HepG2 (cell line): ENCODE data around the gene SSNA1. TPM values are rescaled to one million over a fixed set of nuclear protein-coding genes. Genes with fewer than 3 reads are reported as not detected.

Source experiments
- ARID3A ChIP-seq: IDR thresholded peaks from 2 replicates; pipeline ENCODE4 v1.6.1; 2012; ENCODE audit warnings: low read depth, low read length, improper control_type of control experiment
- GZF1 ChIP-seq: sonication (generic); formaldehyde crosslinking; IDR thresholded peaks from 2 replicates; pipeline ENCODE4 v1.5.1; 2020; ENCODE audit warnings: mild to moderate bottlenecking, missing genetic modification reagents
- HNF4A ChIP-seq: sonication (generic); formaldehyde crosslinking; IDR thresholded peaks from 2 replicates; pipeline ENCODE4 v1.4.0; 2020; ENCODE audit warnings: missing genetic modification reagents
- HOMEZ ChIP-seq: IDR thresholded peaks from 2 replicates; pipeline ENCODE4 v1.6.1; 2016; ENCODE audit warnings: low read depth
- HOXA7 ChIP-seq: sonication (generic); formaldehyde crosslinking; IDR thresholded peaks from 2 replicates; pipeline ENCODE4 v1.8.1; 2022; ENCODE audit warnings: mild to moderate bottlenecking, missing genetic modification reagents, moderate library complexity
- KLF11 ChIP-seq: IDR thresholded peaks from 2 replicates; pipeline ENCODE4 v1.6.1; 2016; ENCODE audit warnings: missing compliant biosample characterization
- MAX ChIP-seq: IDR thresholded peaks from 2 replicates; pipeline ENCODE4 v1.6.1; 2012; ENCODE audit warnings: inconsistent platforms
- MBD4 ChIP-seq: IDR thresholded peaks from 2 replicates; pipeline ENCODE4 v1.6.1; 2012; ENCODE audit warnings: low read length, inconsistent platforms, borderline replicate concordance
- MLXIP ChIP-seq: sonication (generic); formaldehyde crosslinking; IDR thresholded peaks from 2 replicates; pipeline ENCODE4 v1.9.0; 2021; ENCODE audit warnings: missing genetic modification reagents, borderline replicate concordance
- PAX8 ChIP-seq: sonication (generic); formaldehyde crosslinking; IDR thresholded peaks from 2 replicates; pipeline ENCODE4 v1.8.0; 2022; ENCODE audit warnings: mild to moderate bottlenecking, missing genetic modification reagents, borderline replicate concordance
- PHF5A ChIP-seq: IDR thresholded peaks from one replicate; pipeline ENCODE4 v1.6.1; 2018; ENCODE audit warnings: low read depth, missing genetic modification reagents; ENCODE audit not compliant: unreplicated experiment
- SIN3A ChIP-seq: IDR thresholded peaks from 2 replicates; pipeline ENCODE4 v1.6.1; 2011; ENCODE audit warnings: low read depth, mild to moderate bottlenecking, control low read depth, low read length, borderline replicate concordance
- SMC3 ChIP-seq: IDR thresholded peaks from 2 replicates; pipeline ENCODE4 v1.6.1; 2011; ENCODE audit warnings: low read length, improper control_type of control experiment
- TARDBP ChIP-seq: sonication (generic); formaldehyde crosslinking; IDR thresholded peaks from 2 replicates; pipeline ENCODE4 v1.8.0; 2022; ENCODE audit warnings: mild to moderate bottlenecking, missing genetic modification reagents
- ZBTB37 ChIP-seq: sonication (generic); formaldehyde crosslinking; IDR thresholded peaks from 2 replicates; pipeline ENCODE4 v1.4.0; 2020; ENCODE audit warnings: mild to moderate bottlenecking, missing genetic modification reagents
- ZEB1 ChIP-seq: IDR thresholded peaks from 2 replicates; pipeline ENCODE4 v1.6.1; 2012; ENCODE audit warnings: mild to moderate bottlenecking, low read depth, inconsistent platforms; ENCODE audit not compliant: insufficient replicate concordance
- ZNF251 ChIP-seq: sonication (generic); formaldehyde crosslinking; IDR thresholded peaks from 2 replicates; pipeline ENCODE4 v1.9.0; 2021; ENCODE audit warnings: mild to moderate bottlenecking, missing genetic modification reagents
- ZNF263 ChIP-seq: sonication (generic); formaldehyde crosslinking; IDR thresholded peaks from 2 replicates; pipeline ENCODE4 v1.4.0; 2020; ENCODE audit warnings: missing genetic modification reagents
- ZNF264 ChIP-seq: sonication (generic); formaldehyde crosslinking; IDR thresholded peaks from 2 replicates; pipeline ENCODE4 v1.4.0; 2020; ENCODE audit warnings: missing genetic modification reagents
- ZNF501 ChIP-seq: sonication (generic); formaldehyde crosslinking; IDR thresholded peaks from 2 replicates; pipeline ENCODE4 v1.5.1; 2020; ENCODE audit warnings: mild to moderate bottlenecking, moderate library complexity, missing genetic modification reagents
- ZNF672 ChIP-seq: sonication (generic); formaldehyde crosslinking; IDR thresholded peaks from 2 replicates; pipeline ENCODE4 v1.8.1; 2022; ENCODE audit warnings: missing genetic modification reagents
- ZNF75D ChIP-seq: sonication (generic); formaldehyde crosslinking; IDR thresholded peaks from 2 replicates; pipeline ENCODE4 v1.8.1; 2023; ENCODE audit warnings: missing genetic modification reagents, mild to moderate bottlenecking, borderline replicate concordance
- ZNF784 ChIP-seq: sonication (generic); formaldehyde crosslinking; IDR thresholded peaks from 2 replicates; pipeline ENCODE4 v1.5.1; 2020; ENCODE audit warnings: missing genetic modification reagents, mild to moderate bottlenecking, borderline replicate concordance
- ZNF83 ChIP-seq: sonication (generic); formaldehyde crosslinking; IDR thresholded peaks from 2 replicates; pipeline ENCODE4 v1.4.0; 2020; ENCODE audit warnings: missing genetic modification reagents, mild to moderate bottlenecking, borderline replicate concordance
- polyA plus RNA-seq, 8 experiments: library from polyadenylated mRNA; depleted of rRNA in 3 of 8; stranded (reverse) in 7 of 8; unstranded in 1 of 8; fragments of >200 nt; fragmentation: Illumina TruSeq in 4 of 8; extraction: Trizol in 4 of 8; gene quantifications; 2 replicates each; pipeline versions ENCODE4 v1.2.1 to v1.2.3, GENCODE V29; 2011 to 2016; ENCODE audit warnings: low read depth in 4 of 8, missing spikeins in 1 of 8, mixed read lengths in 1 of 8; ENCODE audit not compliant: insufficient read depth in 1 of 8
- total RNA-seq, 5 experiments: library from RNA; depleted of rRNA; stranded (reverse); fragments of >200 nt; fragmentation: Illumina TruSeq; extraction: Trizol; gene quantifications; 2 replicates each; pipeline ENCODE4 v1.2.3, GENCODE V29; 2016; ENCODE audit warnings: low read depth in 1 of 5

SSNA1 gene
- total and polyA plus RNA-seq, 2 of the 13 experiments (the other 11 are each of a cell fraction or from before 2014, with no cell fraction given): 35.9 to 49.4 TPM

GRCh38 chr9:137218212-137218753, 29.8 kb downstream of the SSNA1 start (continued):
- TF ChIP-seq ZNF784 (CRISPR knock-in tag) (no peak), HOXA7 (CRISPR knock-in tag) (no peak), ARID3A (no peak), SMC3 (no peak), ZNF263 (CRISPR knock-in tag) (no peak), GZF1 (CRISPR knock-in tag) (no peak), ZNF264 (CRISPR knock-in tag) (no peak), ZNF501 (CRISPR knock-in tag) (no peak), ZNF672 (CRISPR knock-in tag) (no peak), HNF4A (CRISPR knock-in tag) (no peak), ZNF83 (CRISPR knock-in tag) (no peak), ZEB1 (no peak), TARDBP (CRISPR knock-in tag) (no peak), MBD4 (no peak), HOMEZ (CRISPR knock-in tag) (no peak), PHF5A (CRISPR knock-in tag) (no peak), ZBTB37 (no peak), MLXIP (CRISPR knock-in tag) (no peak), ZNF251 (no peak), PAX8 (no peak), SIN3A (no peak), KLF11 (CRISPR knock-in tag) (peak; percentile 27; the same call in 1 of the 2 replicates), ZNF75D (CRISPR knock-in tag) (no peak), MAX (no peak)
